ENCODE results near the gene ADAMTS12. TPM values are rescaled to one million over a fixed set of nuclear protein-coding genes. Genes with fewer than 3 reads are reported as not detected.

ADAMTS12 gene
- total RNA-seq, 1 experiment from 2014 or later = 0.05 TPM

DNA sequence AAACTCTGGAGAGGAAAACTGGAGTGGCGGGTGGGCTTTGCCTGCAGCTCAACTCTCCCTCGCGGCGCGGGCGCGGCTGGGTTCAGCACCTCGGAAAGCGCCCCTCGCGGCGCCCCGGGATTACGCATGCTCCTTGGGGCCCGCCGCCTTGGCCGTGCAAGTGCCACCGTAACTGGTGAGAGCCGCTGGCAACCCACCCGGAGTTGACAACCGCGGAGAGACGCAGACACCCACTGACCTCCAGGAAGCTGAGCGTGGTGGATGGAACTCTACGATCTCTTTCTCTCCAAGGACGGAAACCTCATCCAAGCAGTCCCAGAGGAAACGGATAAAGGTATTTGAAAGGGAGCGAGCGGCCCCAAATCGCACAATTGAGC lies 44.2 kb upstream of the ADAMTS12 start:
- H3K79me2 ChIP-seq (ENCODE audit: insufficient read depth, low read length) = no peaks in the 10 kb centered on the region
- no peaks in the 10 kb centered on the region for H3K9me3 ChIP-seq (ENCODE audit: control insufficient read depth in 1 of 2, insufficient read depth in 1 of 2, low read depth in 1 of 2, low read length in 2 of 2)
- no peak overlapping the region for H3K4me3 ChIP-seq (replicated peaks in 1 of 2; ENCODE audit: low read depth in 1 of 2, low read length in 2 of 2)
- POLR2A ChIA-PET = no interaction called here
- no peaks in the 10 kb centered on the region for H4K20me1 ChIP-seq (ENCODE audit: insufficient read depth)
- no peak overlapping the region for H2AFZ ChIP-seq (ENCODE audit: low read depth, low read length, poor library complexity, severe bottlenecking)
- no peak overlapping the region for H3K27ac ChIP-seq (ENCODE audit: low read depth, low read length)
- H3K4me1 ChIP-seq (ENCODE audit: control insufficient read depth in 1 of 2, insufficient read depth in 2 of 2, low read length in 2 of 2) = no peaks in the 10 kb centered on the region
- intact Hi-C loops (cut with micrococcal nuclease) = no loop called here
- CTCF ChIA-PET = interaction anchor here (2.0 to 2.9 kb wide), 2 partner anchors 10 to 501 kb away, joined by 7 to 30 read pairs; no protein-coding TSS in a partner anchor
- TF ChIP-seq REST (IDR thresholded peaks at IDR 0.05; ENCODE audit: low read depth) = peak; percentile 19; the same call in 1 of the 2 replicates
- no peak for TF ChIP-seq MAX (IDR thresholded peaks at IDR 0.05)
- H3K27me3 ChIP-seq (ENCODE audit: insufficient read depth, low read length) = peaks cover 34% of the 10 kb centered on the region
- H3K9me2 ChIP-seq (ENCODE audit: insufficient read depth) = no peaks in the 10 kb centered on the region
- ATAC-seq (no peak), DNase-seq (ENCODE audit: low read depth, low spot score) (no peak)
- H3K36me3 ChIP-seq (ENCODE audit: control insufficient read depth in 1 of 2, insufficient read depth in 2 of 2, low read length in 2 of 2) = no peaks in the 10 kb centered on the region
- no peak overlapping the region for H3K9ac ChIP-seq (ENCODE audit: low read length)
- no peak overlapping the region for H3K4me2 ChIP-seq (ENCODE audit: low read length)
- BruUV-seq (replicated peaks) = no TSS peak
- RAD21 ChIA-PET (ENCODE audit: low non-redundant PET in 1 of 2, low total read pairs in 2 of 2, uncharacterized antibody in 2 of 2, unreplicated experiment in 2 of 2) = no interaction called here

- CTCF ChIA-PET = interaction anchor here (1.2 to 2.9 kb wide), 6 partner anchors 8 to 499 kb away, joined by 3 to 30 read pairs (median 7); no protein-coding TSS in a partner anchor
- ATAC-seq (no peak), DNase-seq (ENCODE audit: low read depth, low spot score) (no peak)
- H3K4me2 ChIP-seq (ENCODE audit: low read length) = no peak overlapping the region
- no peak overlapping the region for H3K9ac ChIP-seq (ENCODE audit: low read length)
- no peak overlapping the region for H2AFZ ChIP-seq (ENCODE audit: low read depth, low read length, poor library complexity, severe bottlenecking)
- H3K4me3 ChIP-seq (replicated peaks in 1 of 2; ENCODE audit: low read depth in 1 of 2, low read length in 2 of 2) = no peak overlapping the region
- no TSS peak for BruUV-seq (replicated peaks)
- POLR2A ChIA-PET = interaction anchor here (1.2 kb wide), 1 partner anchor 345 kb away, joined by 3 read pairs; no protein-coding TSS in a partner anchor
- H3K27me3 ChIP-seq (ENCODE audit: insufficient read depth, low read length) = peaks cover 31% of the 10 kb centered on the region
- intact Hi-C loops (cut with micrococcal nuclease) = loop anchor here (1.0 kb wide), 2 partner anchors 464 to 498 kb away; no protein-coding TSS in a partner anchor
- no peaks in the 10 kb centered on the region for H4K20me1 ChIP-seq (ENCODE audit: insufficient read depth)
- RAD21 ChIA-PET (ENCODE audit: low non-redundant PET in 1 of 2, low total read pairs in 2 of 2, uncharacterized antibody in 2 of 2, unreplicated experiment in 2 of 2) = no interaction called here
- no peaks in the 10 kb centered on the region for H3K4me1 ChIP-seq (ENCODE audit: control insufficient read depth in 1 of 2, insufficient read depth in 2 of 2, low read length in 2 of 2)
- no peaks in the 10 kb centered on the region for H3K79me2 ChIP-seq (ENCODE audit: insufficient read depth, low read length)
- no peaks in the 10 kb centered on the region for H3K9me2 ChIP-seq (ENCODE audit: insufficient read depth)
- H3K9me3 ChIP-seq (ENCODE audit: control insufficient read depth in 1 of 2, insufficient read depth in 1 of 2, low read depth in 1 of 2, low read length in 2 of 2) = no peaks in the 10 kb centered on the region
- H3K36me3 ChIP-seq (ENCODE audit: control insufficient read depth in 1 of 2, insufficient read depth in 2 of 2, low read length in 2 of 2) = no peaks in the 10 kb centered on the region
- no peak overlapping the region for H3K27ac ChIP-seq (ENCODE audit: low read depth, low read length)
- TF ChIP-seq JUND (IDR thresholded peaks at IDR 0.05) = no peak
- no peak for TF ChIP-seq EZH2 (IDR thresholded peaks at IDR 0.05)
- TF ChIP-seq ZNF274 (IDR thresholded peaks at IDR 0.05; ENCODE audit: low read depth, low read length) = no peak
- no peak for TF ChIP-seq EZH2phosphoT487 (IDR thresholded peaks at IDR 0.05; ENCODE audit: borderline replicate concordance)
- no peak for TF ChIP-seq REST (IDR thresholded peaks at IDR 0.05; ENCODE audit: low read depth)
- no peak for TF ChIP-seq SP1 (IDR thresholded peaks at IDR 0.05; ENCODE audit: low read depth)
- TF ChIP-seq CEBPB (IDR thresholded peaks at IDR 0.05; ENCODE audit: low read depth) = no peak
- TF ChIP-seq MAX (IDR thresholded peaks at IDR 0.05) = no peak
- TF ChIP-seq, protein P1, sequence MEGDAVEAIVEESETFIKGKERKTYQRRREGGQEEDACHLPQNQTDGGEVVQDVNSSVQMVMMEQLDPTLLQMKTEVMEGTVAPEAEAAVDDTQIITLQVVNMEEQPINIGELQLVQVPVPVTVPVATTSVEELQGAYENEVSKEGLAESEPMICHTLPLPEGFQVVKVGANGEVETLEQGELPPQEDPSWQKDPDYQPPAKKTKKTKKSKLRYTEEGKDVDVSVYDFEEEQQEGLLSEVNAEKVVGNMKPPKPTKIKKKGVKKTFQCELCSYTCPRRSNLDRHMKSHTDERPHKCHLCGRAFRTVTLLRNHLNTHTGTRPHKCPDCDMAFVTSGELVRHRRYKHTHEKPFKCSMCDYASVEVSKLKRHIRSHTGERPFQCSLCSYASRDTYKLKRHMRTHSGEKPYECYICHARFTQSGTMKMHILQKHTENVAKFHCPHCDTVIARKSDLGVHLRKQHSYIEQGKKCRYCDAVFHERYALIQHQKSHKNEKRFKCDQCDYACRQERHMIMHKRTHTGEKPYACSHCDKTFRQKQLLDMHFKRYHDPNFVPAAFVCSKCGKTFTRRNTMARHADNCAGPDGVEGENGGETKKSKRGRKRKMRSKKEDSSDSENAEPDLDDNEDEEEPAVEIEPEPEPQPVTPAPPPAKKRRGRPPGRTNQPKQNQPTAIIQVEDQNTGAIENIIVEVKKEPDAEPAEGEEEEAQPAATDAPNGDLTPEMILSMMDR (IDR thresholded peaks at IDR 0.05 in 2 of 3, conservative IDR thresholded peaks at IDR 0.05 in 1 of 3; ENCODE audit: borderline replicate concordance in 1 of 3, insufficient read depth in 1 of 3, low read depth in 2 of 3, low read length in 2 of 3) = no peak
These were observed 42.4 kb upstream of the ADAMTS12 start for GRCh38 chr5:33934176-33934575.

All from HCT116 (cell line).